ENCODE data around the gene GPSM1.

GPSM1 gene

GRCh38 chr9:136304456-136304855, 22.9 kb upstream of the GPSM1 start:
- TF ChIP-seq ZNF274 (IDR thresholded peaks at IDR 0.05; ENCODE audit: low read depth, low read length): no peak
- H3K4me3 ChIP-seq (ENCODE audit: low read length): no peak overlapping the region

- no peak overlapping the region for H3K4me3 ChIP-seq (ENCODE audit: low read length)
- TF ChIP-seq ZNF274 (IDR thresholded peaks at IDR 0.05; ENCODE audit: low read depth, low read length): no peak
These were observed 22.4 kb upstream of the GPSM1 start for GRCh38 chr9:136304981-136305380.

- no peak for TF ChIP-seq ZNF274 (IDR thresholded peaks at IDR 0.05; ENCODE audit: low read depth, low read length)
- H3K4me3 ChIP-seq (ENCODE audit: low read length): no peak overlapping the region
These were observed 21.5 kb upstream of the GPSM1 start for GRCh38 chr9:136305804-136306203.

- no peak for TF ChIP-seq ZNF274 (IDR thresholded peaks at IDR 0.05; ENCODE audit: low read depth, low read length)
- no peak overlapping the region for H3K4me3 ChIP-seq (ENCODE audit: low read length)
These were observed 20.8 kb upstream of the GPSM1 start for GRCh38 chr9:136306211-136307208.

- no peak overlapping the region for H3K4me3 ChIP-seq (ENCODE audit: low read length)
- no peak for TF ChIP-seq ZNF274 (IDR thresholded peaks at IDR 0.05; ENCODE audit: low read depth, low read length)
These were observed 20.1 kb upstream of the GPSM1 start for GRCh38 chr9:136307215-136307750.

GRCh38 chr9:136308006-136308701, 19.2 kb upstream of the GPSM1 start:
- no peak overlapping the region for H3K4me3 ChIP-seq (ENCODE audit: low read length)
- no peak for TF ChIP-seq ZNF274 (IDR thresholded peaks at IDR 0.05; ENCODE audit: low read depth, low read length)

- no peak for TF ChIP-seq ZNF274 (IDR thresholded peaks at IDR 0.05; ENCODE audit: low read depth, low read length)
- no peak overlapping the region for H3K4me3 ChIP-seq (ENCODE audit: low read length)
These were observed 18.7 kb upstream of the GPSM1 start for GRCh38 chr9:136308702-136309053.

- H3K4me3 ChIP-seq (ENCODE audit: low read length): no peak overlapping the region
- no peak for TF ChIP-seq ZNF274 (IDR thresholded peaks at IDR 0.05; ENCODE audit: low read depth, low read length)
These were observed 18.1 kb upstream of the GPSM1 start for GRCh38 chr9:136309101-136309801.

GRCh38 chr9:136309806-136310220, 17.5 kb upstream of the GPSM1 start:
- no peak overlapping the region for H3K4me3 ChIP-seq (ENCODE audit: low read length)
- TF ChIP-seq ZNF274 (IDR thresholded peaks at IDR 0.05; ENCODE audit: low read depth, low read length): no peak

GRCh38 chr9:136310273-136311030, 16.9 kb upstream of the GPSM1 start:
- TF ChIP-seq ZNF274 (IDR thresholded peaks at IDR 0.05; ENCODE audit: low read depth, low read length): no peak

GRCh38 chr9:136311051-136312008, 16.0 kb upstream of the GPSM1 start:
- TF ChIP-seq ZNF274 (IDR thresholded peaks at IDR 0.05; ENCODE audit: low read depth, low read length): no peak
- H3K4me3 ChIP-seq (ENCODE audit: low read length): no peak overlapping the region

More at GRCh38 chr9:136310273-136311030, 16.9 kb upstream of the GPSM1 start:
- H3K4me3 ChIP-seq (ENCODE audit: low read length): no peak overlapping the region

GRCh38 chr9:136312009-136312375, 15.3 kb upstream of the GPSM1 start:
- TF ChIP-seq ZNF274 (IDR thresholded peaks at IDR 0.05; ENCODE audit: low read depth, low read length): no peak
- no peak overlapping the region for H3K4me3 ChIP-seq (ENCODE audit: low read length)

Measured in GM08714 (cell line).